GM18526 (cell line): ENCODE results near the gene AURKAIP1.

Experiments
- POLR2A ChIP-seq: IDR thresholded peaks from 3 replicates; pipeline ENCODE4 v1.6.1; 2011; ENCODE audit not compliant: insufficient read length; ENCODE audit errors: extremely low read depth

AURKAIP1 gene

GRCh38 chr1:1325288-1326074, 49.5 kb downstream of the AURKAIP1 start:
- no peak for TF ChIP-seq POLR2A

- TF ChIP-seq POLR2A: peak; percentile 90
Observed at GRCh38 chr1:1324524-1325287, 50.3 kb downstream of the AURKAIP1 start, which contains the start of the genes CPTP and INTS11. Gene CPTP, plus strand, starts transcription at chr1:1324802. Its CDS starts 2,109 bp downstream, at chr1:1326911. Gene INTS11, minus strand, starts transcription at chr1:1324660. Its CDS starts 52 bp downstream, at chr1:1324608.

- TF ChIP-seq POLR2A: no peak
Observed at GRCh38 chr1:1324084-1324523, 50.9 kb downstream of the AURKAIP1 start.
